Stimulated activated CD8-positive, alpha-beta memory T cell treated with anti-CD3 and anti-CD28 coated beads, Interleukin-7, amount 100 ng/mL, for 4 hours (primary cell): ENCODE data around the gene OR2AK2.

Source experiments
- DNase-seq, 2 donors: peaks; one replicate each; pipeline ENCODE4 v3.0.0-alpha.2; 2020; ENCODE audit warnings: low read depth in 2 of 2

The OR2AK2 gene, protein sequence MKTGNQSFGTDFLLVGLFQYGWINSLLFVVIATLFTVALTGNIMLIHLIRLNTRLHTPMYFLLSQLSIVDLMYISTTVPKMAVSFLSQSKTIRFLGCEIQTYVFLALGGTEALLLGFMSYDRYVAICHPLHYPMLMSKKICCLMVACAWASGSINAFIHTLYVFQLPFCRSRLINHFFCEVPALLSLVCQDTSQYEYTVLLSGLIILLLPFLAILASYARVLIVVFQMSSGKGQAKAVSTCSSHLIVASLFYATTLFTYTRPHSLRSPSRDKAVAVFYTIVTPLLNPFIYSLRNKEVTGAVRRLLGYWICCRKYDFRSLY

DNA sequence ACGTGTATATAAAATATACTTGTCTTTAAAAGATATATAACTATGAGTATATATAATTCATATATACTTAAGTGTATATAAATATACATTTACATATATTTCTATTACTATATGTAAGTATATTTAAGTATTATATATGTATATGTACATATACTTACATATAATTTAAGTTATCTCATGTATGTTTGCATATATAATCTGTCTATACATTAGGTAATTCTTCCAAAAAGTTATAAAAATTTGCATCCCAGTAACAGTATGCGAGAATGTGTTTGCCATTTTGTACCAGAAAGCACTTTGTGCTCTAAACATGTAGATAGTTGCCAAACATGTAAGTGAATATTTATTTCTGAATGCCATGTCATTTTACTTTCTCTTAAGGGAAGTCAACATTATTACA lies at the start of gene OR2AK2:
OR2AK2 (plus strand) TSS at position 301 of the 400 bp plus-strand sequence. CDS start 144 bp downstream, outside the sequence.
- DNase-seq: no peak

GRCh38 chr1:247919952-247920351 lies 45.1 kb upstream of the OR2AK2 start, which contains the start of gene OR2T8:
OR2T8 (plus strand) TSS chr1:247920252; CDS start chr1:247921018, 766 bp downstream.
- no peak for DNase-seq

DNA sequence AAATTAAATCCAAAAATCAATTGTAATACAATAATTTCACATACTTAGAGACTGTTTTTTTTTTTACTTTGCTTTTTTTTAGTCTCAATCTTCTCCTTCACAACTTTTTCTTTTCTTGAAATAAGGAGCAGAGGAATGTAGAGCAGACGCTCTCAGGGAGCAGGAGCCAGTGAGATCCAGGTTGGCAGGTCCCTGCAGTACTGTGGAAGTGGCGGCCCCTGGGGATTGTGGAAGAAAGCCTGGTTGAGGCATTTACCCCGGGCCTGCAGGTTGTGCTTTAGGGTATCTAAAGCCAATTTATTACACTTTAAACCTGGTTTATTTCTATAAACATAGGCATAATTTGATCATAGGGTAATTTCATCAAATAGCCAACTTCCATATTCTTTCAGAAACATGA lies 41.1 kb upstream of the OR2AK2 start:
- no peak for DNase-seq

GRCh38 chr1:247924868-247925267 lies 40.2 kb upstream of the OR2AK2 start, which contains the start of gene OR2AJ1:
OR2AJ1 (plus strand) TSS chr1:247924889; CDS start chr1:247933769, 8,880 bp downstream.
- no peak for DNase-seq

GRCh38 chr1:247933989-247934388 lies 31.0 kb upstream of the OR2AK2 start:
- no peak for DNase-seq

DNA sequence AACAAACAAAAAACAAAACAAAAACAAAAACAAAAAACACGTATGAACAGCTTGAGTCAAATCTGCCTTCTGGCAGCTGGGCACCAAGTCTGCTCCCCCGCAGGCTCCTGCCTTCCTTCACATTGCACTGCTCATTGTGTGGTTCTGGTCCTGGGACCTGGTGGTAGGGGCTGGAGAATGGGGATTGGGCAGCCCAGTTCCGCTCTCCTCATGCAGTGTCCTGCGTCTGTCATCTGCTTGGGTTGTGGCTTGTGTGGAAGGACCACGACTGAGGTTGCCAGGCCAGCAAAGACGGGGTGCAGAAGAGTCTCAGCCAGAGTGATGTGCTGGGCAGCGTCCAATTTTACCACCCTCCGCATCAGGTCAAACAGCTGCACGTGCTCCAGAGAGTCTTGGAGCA lies 29.3 kb upstream of the OR2AK2 start:
- DNase-seq: no peak

GRCh38 chr1:247936415-247936814 lies 28.6 kb upstream of the OR2AK2 start:
- DNase-seq: no peak

DNA sequence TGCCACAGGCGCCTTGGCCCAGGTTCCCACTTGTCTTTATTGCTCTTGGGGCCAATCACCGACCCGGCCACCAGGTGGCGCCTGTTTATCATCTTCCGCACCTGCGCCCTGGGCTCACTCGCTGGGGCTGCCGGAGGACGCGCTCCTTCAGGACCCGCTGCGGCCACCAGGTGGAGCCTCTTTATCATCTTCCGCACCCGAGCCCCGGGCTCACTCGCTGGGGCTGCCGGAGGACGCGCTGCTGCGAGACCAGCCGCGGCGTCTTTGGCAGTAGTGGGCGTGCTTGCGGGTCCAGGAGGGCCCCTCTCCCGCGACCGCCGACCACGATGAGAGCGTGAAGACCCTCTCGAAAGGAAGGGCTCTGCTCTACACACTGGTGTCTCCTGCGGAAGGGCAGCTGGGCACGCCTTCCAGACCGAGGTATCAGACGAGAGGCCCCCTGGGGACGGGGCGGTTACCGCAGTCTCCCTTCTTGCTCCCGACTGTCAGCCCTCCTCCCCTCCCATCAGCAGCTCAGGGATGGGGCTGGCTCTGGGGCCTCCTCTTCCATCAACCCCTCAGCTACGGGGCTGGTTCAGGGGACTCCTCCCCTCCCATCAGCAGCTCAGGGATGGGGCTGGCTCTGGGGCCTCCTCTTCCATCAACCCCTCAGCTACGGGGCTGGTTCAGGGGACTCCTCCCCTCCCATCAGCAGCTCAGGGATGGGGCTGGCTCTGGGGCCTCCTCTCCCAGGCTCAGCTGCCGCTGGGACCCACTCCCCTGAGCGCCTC lies 27.9 kb upstream of the OR2AK2 start:
- DNase-seq: peak; percentile 71 to 73

- no peak for DNase-seq
Measured at GRCh38 chr1:247942624-247943023, 22.4 kb upstream of the OR2AK2 start.

GRCh38 chr1:247948558-247948957 lies 16.5 kb upstream of the OR2AK2 start, which contains the start of gene OR2L8:
OR2L8 (plus strand) TSS chr1:247948858; CDS start chr1:247948858, 0 bp downstream.
- no peak for DNase-seq

GRCh38 chr1:247953408-247953807 lies 11.6 kb upstream of the OR2AK2 start:
- DNase-seq: no peak

- no peak for DNase-seq
Measured at GRCh38 chr1:247961791-247962190, 3.2 kb upstream of the OR2AK2 start.

- no peak for DNase-seq
Measured at GRCh38 chr1:247962911-247963588, 2.0 kb upstream of the OR2AK2 start.

DNA sequence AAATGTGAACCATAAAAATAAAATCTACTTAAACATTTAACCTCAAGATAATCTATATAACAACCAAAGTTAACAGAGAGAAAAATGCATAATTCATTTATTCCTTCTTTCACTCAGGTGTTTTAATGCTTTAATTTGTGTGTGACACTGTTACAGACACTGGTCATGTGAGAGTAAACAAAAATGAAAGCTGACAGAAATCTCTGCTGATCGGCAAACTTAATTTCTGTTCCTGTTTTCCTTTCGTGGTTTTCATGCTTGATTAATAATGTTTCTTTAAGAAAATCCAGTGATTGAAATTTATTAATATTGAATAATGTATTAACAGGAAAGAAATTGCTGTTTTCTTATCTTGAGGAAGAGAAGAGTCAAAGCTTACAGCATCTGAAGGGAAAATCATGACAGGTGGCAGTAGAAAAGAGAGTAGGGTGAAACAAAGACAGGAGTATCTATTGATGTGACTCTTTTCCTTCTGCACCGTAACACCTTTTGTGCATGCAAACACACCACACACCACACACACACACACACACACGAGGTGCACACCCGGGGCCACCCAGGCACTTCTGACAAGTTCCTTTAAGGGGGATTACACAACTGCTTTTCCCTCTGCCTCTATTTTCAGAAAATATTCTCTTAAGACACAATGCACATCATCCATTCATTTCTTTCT lies 1.6 kb downstream of the OR2AK2 start:
- DNase-seq: no peak

DNA sequence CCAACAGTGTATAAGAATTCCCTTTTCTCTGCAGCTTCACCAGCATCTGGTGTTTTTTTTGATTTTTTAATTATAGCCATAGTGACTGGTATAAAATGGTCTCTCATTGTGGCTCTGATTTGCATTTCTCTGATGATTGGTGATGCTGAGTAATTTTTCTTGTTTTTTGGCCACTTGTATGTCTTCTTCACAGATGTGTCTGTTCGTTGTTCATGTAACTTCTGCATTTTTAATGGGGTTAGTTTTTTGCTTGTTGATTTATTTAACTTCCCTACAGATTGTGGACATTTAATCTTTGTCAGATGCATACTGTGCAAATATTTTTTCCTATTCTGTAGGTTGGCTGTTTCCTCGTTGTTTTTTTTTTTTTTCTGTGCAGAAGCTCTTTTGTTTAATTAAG lies 28.0 kb downstream of the OR2AK2 start:
- DNase-seq: no peak

DNA sequence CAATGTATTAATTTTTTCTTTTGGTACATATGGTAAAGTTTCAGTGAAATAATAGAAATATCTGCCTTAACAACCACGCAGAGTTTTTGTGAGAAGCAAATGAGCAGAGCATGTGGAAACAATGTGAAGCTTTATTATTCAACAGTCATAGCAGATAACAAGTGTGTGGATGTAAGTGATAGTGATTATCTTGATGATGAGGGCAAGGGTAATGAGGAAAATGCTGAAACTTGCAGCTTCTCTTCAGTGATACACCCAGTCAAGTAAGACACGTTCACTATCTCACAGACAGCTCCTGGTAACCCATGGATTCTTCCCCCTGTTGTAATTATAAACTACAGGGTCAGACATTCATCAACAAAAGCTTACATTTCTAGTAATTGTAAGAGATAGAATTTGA lies 33.8 kb downstream of the OR2AK2 start:
- no peak for DNase-seq

- DNase-seq: no peak
Measured at GRCh38 chr1:248000169-248000568, 35.1 kb downstream of the OR2AK2 start.

- no peak for DNase-seq
Measured at GRCh38 chr1:248007778-248008177, 42.7 kb downstream of the OR2AK2 start.

GRCh38 chr1:248009681-248010080 lies 44.6 kb downstream of the OR2AK2 start:
- no peak for DNase-seq

GRCh38 chr1:248013229-248013710 lies 48.2 kb downstream of the OR2AK2 start, which contains the start of gene OR2L5:
OR2L5 (plus strand) TSS chr1:248013660; CDS start chr1:248021948, 8,288 bp downstream.
- no peak for DNase-seq

- no peak for DNase-seq
Measured at GRCh38 chr1:248015803-248016202, 50.8 kb downstream of the OR2AK2 start.
